Gastroesophageal sphincter (tissue), 4 donors: ENCODE data around the gene TBC1D5. TPM values are rescaled to one million over a fixed set of nuclear protein-coding genes. Genes with fewer than 3 reads are reported as not detected.

Experiments
- ATAC-seq: fragments of 150-250 bp; one replicate; pipeline ENCODE4 v1.9.1; 2016; ENCODE audit warnings: mild to moderate bottlenecking, moderate library complexity
- H3K27ac ChIP-seq, 4 donors: fragments of 200-600 bp; sonication (generic) in 3 of 4; 1 replicate in 3 of 4; 2 replicates in 1 of 4; pipeline ENCODE4 v1.5.1; 2016 to 2019
- H3K27me3 ChIP-seq: fragments of 200-600 bp; sonication (generic); one replicate; pipeline ENCODE4 v1.5.1; 2019
- H3K36me3 ChIP-seq, 2 donors: fragments of 200-600 bp; sonication (generic); one replicate each; pipeline ENCODE4 v1.5.1; 2019; ENCODE audit warnings: control low read depth in 1 of 2
- H3K4me1 ChIP-seq, 3 donors: fragments of 200-600 bp; sonication (generic); 1 replicate in 2 of 3; 2 replicates in 1 of 3; pipeline ENCODE4 v1.5.1; 2016 to 2019; ENCODE audit warnings: control low read depth in 2 of 3
- H3K4me3 ChIP-seq, 2 donors: fragments of 200-600 bp; sonication (generic); one replicate each; pipeline ENCODE4 v1.5.1; 2019; ENCODE audit warnings: mild to moderate bottlenecking in 1 of 2, moderate library complexity in 1 of 2
- H3K9me3 ChIP-seq, 3 donors: fragments of 200-600 bp; sonication (generic); one replicate each; pipeline ENCODE4 v1.5.1; 2017 to 2019; ENCODE audit warnings: control low read depth in 2 of 3
- EP300 ChIP-seq: sonication (generic); formaldehyde crosslinking; IDR thresholded peaks from one replicate; pipeline ENCODE4 v1.6.1; 2017; ENCODE audit warnings: antibody characterized with exemption, mild to moderate bottlenecking
- POLR2A ChIP-seq, 2 donors: fragments of 450-650 bp; IDR thresholded peaks; one replicate each; pipeline ENCODE4 v1.6.1; 2017; ENCODE audit warnings: antibody characterized with exemption in 2 of 2, mild to moderate bottlenecking in 2 of 2, moderate library complexity in 1 of 2
- POLR2AphosphoS5 ChIP-seq: sonication (generic); formaldehyde crosslinking; IDR thresholded peaks from one replicate; pipeline ENCODE4 v1.6.1; 2017; ENCODE audit warnings: antibody characterized with exemption
- WGBS, 2 donors: methylation state at CpG; one replicate each; pipeline ENCODE4 v1.1.5; 2018; ENCODE audit warnings: low coverage in 1 of 2; 5-methylcytosine and 5-hydroxymethylcytosine counted together
- total RNA-seq, 4 donors: library from RNA; depleted of rRNA; stranded (reverse); fragments of >200 nt; gene quantifications; one replicate each; pipeline ENCODE4 v1.1.0, GENCODE V29; 2016
- TF ChIP-seq, protein P1 (sequence below), 4 experiments: fragments of 200-600 bp in 2 of 4; fragments of 450-650 bp in 2 of 4; sonication (generic) in 1 of 4; IDR thresholded peaks; one replicate each; pipeline ENCODE4 v1.5.1; 2017 to 2019; ENCODE audit warnings: antibody characterized with exemption in 4 of 4, mild to moderate bottlenecking in 2 of 4, moderate library complexity in 2 of 4

TBC1D5 gene
- total RNA-seq, 4 donors from 2014 or later: 59.5 to 66.6 (median 61.6) TPM

DNA sequence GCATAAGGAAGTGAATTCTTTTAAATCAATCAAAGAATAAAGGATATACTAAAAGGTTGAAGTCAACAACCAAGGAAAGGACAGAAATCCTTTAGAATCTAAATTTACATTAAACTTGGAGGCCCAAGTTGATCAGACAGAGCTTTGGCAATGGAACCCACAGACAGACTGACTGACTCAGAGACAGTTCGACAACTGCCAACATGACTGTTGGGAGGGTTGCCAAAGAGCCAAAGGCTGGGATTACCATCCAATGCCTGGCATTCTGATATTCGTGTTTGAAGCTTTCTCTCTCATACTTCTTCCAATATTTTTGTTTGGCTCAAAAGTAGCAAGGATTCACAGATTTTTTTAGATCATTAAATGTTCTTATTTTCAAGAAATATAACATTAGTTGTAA, 451.5 kb downstream of the TBC1D5 start:
- TF ChIP-seq, protein P1, sequence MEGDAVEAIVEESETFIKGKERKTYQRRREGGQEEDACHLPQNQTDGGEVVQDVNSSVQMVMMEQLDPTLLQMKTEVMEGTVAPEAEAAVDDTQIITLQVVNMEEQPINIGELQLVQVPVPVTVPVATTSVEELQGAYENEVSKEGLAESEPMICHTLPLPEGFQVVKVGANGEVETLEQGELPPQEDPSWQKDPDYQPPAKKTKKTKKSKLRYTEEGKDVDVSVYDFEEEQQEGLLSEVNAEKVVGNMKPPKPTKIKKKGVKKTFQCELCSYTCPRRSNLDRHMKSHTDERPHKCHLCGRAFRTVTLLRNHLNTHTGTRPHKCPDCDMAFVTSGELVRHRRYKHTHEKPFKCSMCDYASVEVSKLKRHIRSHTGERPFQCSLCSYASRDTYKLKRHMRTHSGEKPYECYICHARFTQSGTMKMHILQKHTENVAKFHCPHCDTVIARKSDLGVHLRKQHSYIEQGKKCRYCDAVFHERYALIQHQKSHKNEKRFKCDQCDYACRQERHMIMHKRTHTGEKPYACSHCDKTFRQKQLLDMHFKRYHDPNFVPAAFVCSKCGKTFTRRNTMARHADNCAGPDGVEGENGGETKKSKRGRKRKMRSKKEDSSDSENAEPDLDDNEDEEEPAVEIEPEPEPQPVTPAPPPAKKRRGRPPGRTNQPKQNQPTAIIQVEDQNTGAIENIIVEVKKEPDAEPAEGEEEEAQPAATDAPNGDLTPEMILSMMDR (IDR thresholded peaks at IDR 0.05): no peak
- TF ChIP-seq EP300: no peak
- no peak for TF ChIP-seq POLR2A (IDR thresholded peaks at IDR 0.05)
- TF ChIP-seq POLR2AphosphoS5: no peak
- no peak overlapping the region for H3K27ac ChIP-seq
- H3K4me1 ChIP-seq: no peaks in the 10 kb centered on the region
- H3K36me3 ChIP-seq: peaks cover 0 to 13% of the 10 kb centered on the region in 2 donors
- H3K4me3 ChIP-seq: no peak overlapping the region
- no peaks in the 10 kb centered on the region for H3K27me3 ChIP-seq
- no peak for ATAC-seq
- WGBS, 2 donors: 63 to 73% methylated on average over 2 of the region's 2 CpGs
- H3K9me3 ChIP-seq: no peaks in the 10 kb centered on the region

DNA sequence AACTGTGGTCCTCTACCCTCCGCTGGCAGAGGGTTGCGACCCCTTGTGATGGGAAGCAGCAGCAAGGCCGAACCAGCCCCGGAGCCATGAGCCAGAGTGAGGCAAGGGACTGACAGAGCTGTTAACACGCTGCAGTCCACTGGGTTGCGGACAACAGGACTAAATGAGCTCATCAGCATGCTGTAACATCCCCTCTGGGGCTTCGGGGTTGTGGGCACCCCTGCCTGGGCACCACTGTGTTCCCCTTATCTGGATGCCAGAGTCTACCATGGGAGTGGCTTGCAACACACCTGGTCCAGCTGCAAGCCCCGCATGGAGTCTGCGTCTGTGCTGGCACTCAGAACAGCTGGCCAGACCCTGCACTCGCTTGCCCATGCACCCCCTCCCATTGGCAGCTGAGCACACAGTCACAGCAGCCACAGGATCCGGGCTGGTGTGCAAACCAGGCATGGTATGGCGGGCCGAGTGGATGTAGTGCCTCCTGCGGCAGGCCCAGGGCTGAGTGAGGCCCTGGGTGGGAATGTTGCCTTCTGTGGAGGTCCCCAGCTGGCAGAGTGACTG, 453.5 kb downstream of the TBC1D5 start:
- Histone ChIP-seq H3K36me3 (peaks cover 0 to 13% of the 10 kb centered on the region in 2 donors), H3K4me3 (no peak overlapping the region), H3K27me3 (no peaks in the 10 kb centered on the region), H3K4me1 (no peaks in the 10 kb centered on the region), H3K9me3 (no peaks in the 10 kb centered on the region), H3K27ac (no peak overlapping the region)
- no peak for ATAC-seq
- no peak for TF ChIP-seq EP300
- TF ChIP-seq, protein P1 (IDR thresholded peaks at IDR 0.05): no peak
- TF ChIP-seq POLR2A (IDR thresholded peaks at IDR 0.05): no peak
- no peak for TF ChIP-seq POLR2AphosphoS5
- WGBS, 2 donors: 100% methylated on average over 1 to 3 of the region's 14 CpGs

DNA sequence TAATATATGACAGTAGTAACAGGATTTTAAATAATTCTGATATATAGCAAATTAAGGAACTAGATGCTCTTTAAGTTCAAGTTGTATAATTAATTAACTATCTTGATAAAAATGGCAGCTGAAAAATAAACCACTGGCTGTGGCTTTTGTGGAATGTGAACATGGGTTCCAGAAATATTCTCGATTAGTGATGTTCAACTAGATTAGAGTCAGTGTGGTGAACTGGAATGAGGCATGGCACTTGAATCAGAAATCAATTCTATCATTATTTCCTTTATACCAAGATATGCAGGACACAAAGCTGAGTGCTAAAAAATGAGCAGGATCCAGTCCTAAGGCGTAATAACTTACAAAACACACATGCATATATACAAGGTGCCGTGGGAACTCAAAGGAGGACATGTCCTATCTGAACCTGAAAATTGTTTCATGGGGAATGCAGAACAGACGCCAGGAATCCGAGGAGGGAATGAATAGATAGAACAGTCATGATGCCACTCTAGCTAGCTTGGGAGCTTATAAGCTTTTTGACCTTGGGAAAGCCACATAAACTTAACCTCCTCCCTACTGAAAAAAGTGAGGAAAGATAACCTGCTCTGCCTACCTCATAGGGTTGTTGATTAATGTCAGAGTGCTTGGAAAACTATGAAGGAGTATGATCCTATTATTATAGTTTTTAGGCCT, 455.3 kb downstream of the TBC1D5 start:
- 73 to 86% methylated on average over 5 of the region's 5 CpGs for WGBS, 2 donors
- Histone ChIP-seq H3K9me3 (no peaks in the 10 kb centered on the region), H3K27me3 (no peaks in the 10 kb centered on the region), H3K4me3 (no peak overlapping the region), H3K4me1 (no peaks in the 10 kb centered on the region), H3K27ac (no peak overlapping the region), H3K36me3 (peaks cover 0 to 13% of the 10 kb centered on the region in 2 donors)
- no peak for ATAC-seq
- TF ChIP-seq POLR2A (IDR thresholded peaks at IDR 0.05): no peak
- no peak for TF ChIP-seq EP300
- TF ChIP-seq, protein P1 (IDR thresholded peaks at IDR 0.05): no peak
- no peak for TF ChIP-seq POLR2AphosphoS5

DNA sequence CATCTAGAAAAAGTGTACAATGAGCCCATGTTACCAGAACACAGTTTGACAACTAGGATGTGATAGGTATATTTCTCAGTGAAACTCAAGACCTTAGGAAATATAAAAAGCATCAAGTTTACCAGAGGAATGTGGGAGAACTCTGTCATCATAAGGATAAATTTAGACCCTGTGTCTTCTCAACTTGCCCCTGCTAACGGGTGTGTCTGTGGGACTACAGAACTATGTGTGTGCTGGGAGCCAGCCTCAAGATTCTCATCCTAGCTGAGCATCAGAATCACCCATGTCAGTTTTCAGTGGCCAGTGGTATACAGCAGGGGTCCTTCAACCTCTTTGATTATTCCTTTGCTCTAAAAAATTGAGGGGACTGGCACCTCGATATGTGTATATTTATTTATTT, 464.4 kb downstream of the TBC1D5 start:
- Histone ChIP-seq H3K9me3 (no peaks in the 10 kb centered on the region), H3K36me3 (peaks cover 0 to 9% of the 10 kb centered on the region in 2 donors), H3K27me3 (no peaks in the 10 kb centered on the region), H3K27ac (no peak overlapping the region), H3K4me1 (no peaks in the 10 kb centered on the region), H3K4me3 (no peak overlapping the region)
- no peak for TF ChIP-seq POLR2A (IDR thresholded peaks at IDR 0.05)
- no peak for TF ChIP-seq EP300
- TF ChIP-seq, protein P1 (IDR thresholded peaks at IDR 0.05): no peak
- no peak for TF ChIP-seq POLR2AphosphoS5
- WGBS, 2 donors: 79 to 91% methylated on average over 2 of the region's 2 CpGs
- no peak for ATAC-seq

DNA sequence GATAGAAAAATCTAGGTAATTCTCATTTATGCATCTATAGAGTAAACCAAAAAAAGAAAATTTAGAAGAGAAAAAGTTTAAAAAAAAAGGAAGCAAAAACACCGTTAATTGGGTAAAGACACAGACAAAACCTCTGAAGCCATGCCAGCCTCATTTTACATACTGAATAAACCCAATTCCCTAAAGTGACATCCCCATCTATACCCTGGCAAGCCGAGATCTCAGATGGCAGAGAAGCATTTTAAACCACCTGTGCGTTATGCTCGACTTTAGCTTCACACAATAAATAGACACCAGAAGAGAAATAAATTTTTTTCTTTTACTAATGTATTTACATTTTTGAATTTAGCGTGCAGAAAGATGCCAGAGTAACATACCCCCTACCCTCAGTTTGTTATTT, 475.6 kb downstream of the TBC1D5 start:
- ATAC-seq: no peak
- no peak for TF ChIP-seq EP300
- no peak for TF ChIP-seq POLR2AphosphoS5
- no peak for TF ChIP-seq POLR2A (IDR thresholded peaks at IDR 0.05)
- TF ChIP-seq, protein P1 (IDR thresholded peaks at IDR 0.05): no peak
- WGBS, 2 donors: 87 to 94% methylated on average over 4 to 5 of the region's 5 CpGs
- Histone ChIP-seq H3K36me3 (no peaks in the 10 kb centered on the region), H3K9me3 (no peaks in the 10 kb centered on the region), H3K27me3 (no peaks in the 10 kb centered on the region), H3K4me3 (no peak overlapping the region), H3K27ac (no peak overlapping the region), H3K4me1 (no peaks in the 10 kb centered on the region)
